ENCODE data around the gene GTF2A2.

DNA sequence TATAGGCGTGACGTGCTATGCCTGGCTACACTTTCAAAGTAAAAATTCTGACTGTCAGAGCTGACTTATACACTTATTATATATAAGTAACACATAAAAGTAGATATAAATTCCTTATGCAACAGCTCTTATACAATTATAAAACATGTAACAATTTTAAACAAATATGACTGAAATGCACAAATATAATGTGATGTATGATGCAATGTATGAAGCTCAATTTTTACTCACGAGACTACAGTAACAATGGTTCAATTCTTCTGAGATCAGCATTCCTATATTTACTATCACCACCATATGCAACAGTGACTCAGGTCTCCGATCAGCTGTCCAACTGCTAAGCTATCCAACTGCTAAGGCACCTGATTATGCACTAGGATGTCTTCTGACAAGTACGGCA lies 23.6 kb upstream of the GTF2A2 start:
- no peak for TF ChIP-seq CTCF (IDR thresholded peaks at IDR 0.05)
- no peak for TF ChIP-seq YY1 (IDR thresholded peaks at IDR 0.05; ENCODE audit: low read depth)
- no peak for TF ChIP-seq RCOR1 (IDR thresholded peaks at IDR 0.05; ENCODE audit: low read length)
- TF ChIP-seq SIN3A (IDR thresholded peaks at IDR 0.05; ENCODE audit: borderline replicate concordance, low read depth, low read length) = no peak
- no peak for TF ChIP-seq TAF1 (IDR thresholded peaks at IDR 0.05; ENCODE audit: borderline replicate concordance, low read depth, low read length)
- no peak for TF ChIP-seq EZH2phosphoT487 (IDR thresholded peaks at IDR 0.05; ENCODE audit: borderline replicate concordance, low read depth)
- no peak for TF ChIP-seq POLR2AphosphoS5 (IDR thresholded peaks at IDR 0.05; ENCODE audit: low read depth, low read length)
- no peak for TF ChIP-seq RFX5 (IDR thresholded peaks at IDR 0.05; ENCODE audit: low read length)

All from SK-N-SH (cell line).